HAP-1 (cell line): ENCODE data around the gene SNRPD3.
"Not testable (repeated sequence)": the region's sequence is repeated elsewhere in the genome, so short reads cannot be mapped to it uniquely, and the experiment has no call there.

Experiments used
- DNase-seq, 2 experiments: peaks; one replicate each; pipeline ENCODE4 v3.0.0-alpha.2; 2016 to 2020; ENCODE audit warnings: low spot score in 2 of 2
- H3K27me3 ChIP-seq: fragments of 250-450 bp; sonication (Bioruptor Pico); 2 replicates; pipeline ENCODE4 v1.5.1; 2020; ENCODE audit warnings: low read depth, mild to moderate bottlenecking, moderate library complexity
- H3K36me3 ChIP-seq: fragments of 250-450 bp; sonication (Bioruptor Pico); replicated peaks from 2 replicates; pipeline ENCODE4 v1.5.1; 2020; ENCODE audit warnings: mild to moderate bottlenecking
- H3K4me1 ChIP-seq: fragments of 250-450 bp; sonication (Bioruptor Pico); 2 replicates; pipeline ENCODE4 v1.5.1; 2020; ENCODE audit warnings: mild to moderate bottlenecking
- H3K4me3 ChIP-seq: fragments of 250-450 bp; sonication (Bioruptor Pico); 2 replicates; pipeline ENCODE4 v1.5.1; 2020; ENCODE audit warnings: mild to moderate bottlenecking, moderate library complexity
- H3K9me3 ChIP-seq: fragments of 250-450 bp; sonication (Bioruptor Pico); 2 replicates; pipeline ENCODE4 v1.5.1; 2020; ENCODE audit warnings: mild to moderate bottlenecking, moderate library complexity
- in situ Hi-C: fragments of 300-500 bp; cut with MboI; formaldehyde crosslinking; loops from 3 replicates; pipeline ENCODE4 v1.14.3; 2020; ENCODE audit warnings: low sequenced_read_pairs, inconsistent platforms, mixed read lengths

The SNRPD3 gene

GRCh38 chr22:24593836-24594568 lies 38.2 kb downstream of the SNRPD3 start:
- no peaks in the 10 kb centered on the region for H3K27me3 ChIP-seq
- peaks cover 4% of the 10 kb centered on the region for H3K4me1 ChIP-seq
- no peak for DNase-seq
- in situ Hi-C loops = no loop called here
- H3K9me3 ChIP-seq = no peaks in the 10 kb centered on the region
- no peaks in the 10 kb centered on the region for H3K36me3 ChIP-seq
- no peak overlapping the region for H3K4me3 ChIP-seq

- H3K36me3 ChIP-seq = no peaks in the 10 kb centered on the region
- in situ Hi-C loops = no loop called here
Measured at GRCh38 chr22:24594569-24595120, 38.8 kb downstream of the SNRPD3 start.

DNA sequence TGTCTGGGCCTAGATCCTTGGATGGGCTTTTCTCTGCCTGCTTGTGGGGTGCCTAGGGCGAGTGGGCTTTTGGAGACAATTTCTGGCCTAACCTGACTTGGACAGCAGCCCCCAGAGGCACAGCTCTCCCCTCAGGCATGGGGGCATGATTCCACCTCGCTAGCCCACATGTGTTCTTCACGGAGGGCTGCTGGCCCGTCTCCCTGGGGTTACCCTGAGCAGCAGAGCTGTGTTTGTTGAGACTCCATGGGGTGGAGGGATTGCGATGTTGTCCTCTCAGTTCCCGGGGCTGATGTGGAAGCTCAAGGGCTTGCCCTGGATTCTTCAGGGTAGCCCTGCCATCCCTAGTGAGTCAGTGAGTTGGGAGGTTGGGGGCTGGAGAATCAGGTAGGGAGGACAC lies 39.4 kb downstream of the SNRPD3 start:
- no peaks in the 10 kb centered on the region for H3K36me3 ChIP-seq
- H3K4me3 ChIP-seq = no peak overlapping the region
- DNase-seq = no peak
- H3K4me1 ChIP-seq = peaks cover 4% of the 10 kb centered on the region
- no peaks in the 10 kb centered on the region for H3K9me3 ChIP-seq
- H3K27me3 ChIP-seq = no peaks in the 10 kb centered on the region
- in situ Hi-C loops = no loop called here

More at GRCh38 chr22:24594569-24595120, 38.8 kb downstream of the SNRPD3 start:
- Histone ChIP-seq H3K27me3 (no peaks in the 10 kb centered on the region), H3K4me3 (no peak overlapping the region), H3K4me1 (peaks cover 4% of the 10 kb centered on the region), H3K9me3 (no peaks in the 10 kb centered on the region)
- no peak for DNase-seq

DNA sequence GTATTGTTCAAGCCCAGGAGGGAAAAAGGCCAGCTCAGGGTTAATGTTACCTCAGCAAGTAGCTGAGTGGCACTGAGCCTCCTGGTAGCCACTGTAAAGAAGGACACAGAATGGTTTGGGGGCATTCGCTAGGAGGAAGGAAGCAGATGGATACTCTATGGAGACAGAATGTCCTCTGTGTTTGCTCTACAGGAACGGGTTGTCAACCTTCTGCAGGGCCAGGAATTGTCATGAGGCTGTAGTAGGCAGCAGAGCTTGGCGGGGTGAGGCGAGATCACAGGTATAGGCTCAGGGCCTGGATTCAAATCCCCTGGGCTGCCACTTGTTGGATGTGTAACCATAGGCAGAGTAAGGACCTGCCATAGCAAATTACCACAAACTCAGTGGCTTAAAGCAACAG lies 40.1 kb downstream of the SNRPD3 start:
- Histone ChIP-seq H3K4me1 (peaks cover 4% of the 10 kb centered on the region), H3K9me3 (no peaks in the 10 kb centered on the region), H3K36me3 (no peaks in the 10 kb centered on the region), H3K27me3 (no peaks in the 10 kb centered on the region), H3K4me3 (no peak overlapping the region)
- in situ Hi-C loops = no loop called here
- no peak for DNase-seq

- H3K36me3 ChIP-seq, H3K4me3 ChIP-seq, in situ Hi-C loops, H3K4me1 ChIP-seq, H3K27me3 ChIP-seq, H3K9me3 ChIP-seq, DNase-seq: not testable (repeated sequence)
Measured at GRCh38 chr22:24597076-24597475, 41.3 kb downstream of the SNRPD3 start.

DNA sequence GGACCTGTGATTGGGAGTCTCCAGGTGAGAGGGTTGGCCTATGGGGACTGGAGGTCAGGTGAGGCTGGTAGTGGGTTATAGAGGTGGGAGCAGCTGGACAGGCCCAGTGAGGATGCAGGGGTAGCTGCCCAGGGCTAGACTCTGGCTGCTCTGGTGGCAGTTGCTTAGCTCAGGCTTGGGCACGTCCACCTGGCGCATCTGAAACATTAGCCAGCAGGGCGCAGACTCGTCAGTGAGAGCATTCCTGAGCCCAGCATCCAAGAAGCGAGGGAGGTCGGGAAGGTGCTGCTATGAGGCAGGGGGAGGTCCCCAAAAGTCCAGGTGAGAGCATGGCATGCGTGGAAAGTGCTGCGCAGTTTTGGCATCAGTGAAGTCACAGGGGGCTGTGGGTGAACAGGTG lies 43.7 kb downstream of the SNRPD3 start:
- Histone ChIP-seq H3K36me3 (no peaks in the 10 kb centered on the region), H3K9me3 (no peaks in the 10 kb centered on the region), H3K27me3 (no peaks in the 10 kb centered on the region), H3K4me1 (peaks cover 8% of the 10 kb centered on the region), H3K4me3 (no peak overlapping the region)
- DNase-seq = no peak
- in situ Hi-C loops = no loop called here

GRCh38 chr22:24599958-24600715 lies 44.3 kb downstream of the SNRPD3 start:
- DNase-seq, H3K4me3 ChIP-seq, H3K9me3 ChIP-seq, in situ Hi-C loops, H3K4me1 ChIP-seq, H3K27me3 ChIP-seq, H3K36me3 ChIP-seq: not testable (repeated sequence)

DNA sequence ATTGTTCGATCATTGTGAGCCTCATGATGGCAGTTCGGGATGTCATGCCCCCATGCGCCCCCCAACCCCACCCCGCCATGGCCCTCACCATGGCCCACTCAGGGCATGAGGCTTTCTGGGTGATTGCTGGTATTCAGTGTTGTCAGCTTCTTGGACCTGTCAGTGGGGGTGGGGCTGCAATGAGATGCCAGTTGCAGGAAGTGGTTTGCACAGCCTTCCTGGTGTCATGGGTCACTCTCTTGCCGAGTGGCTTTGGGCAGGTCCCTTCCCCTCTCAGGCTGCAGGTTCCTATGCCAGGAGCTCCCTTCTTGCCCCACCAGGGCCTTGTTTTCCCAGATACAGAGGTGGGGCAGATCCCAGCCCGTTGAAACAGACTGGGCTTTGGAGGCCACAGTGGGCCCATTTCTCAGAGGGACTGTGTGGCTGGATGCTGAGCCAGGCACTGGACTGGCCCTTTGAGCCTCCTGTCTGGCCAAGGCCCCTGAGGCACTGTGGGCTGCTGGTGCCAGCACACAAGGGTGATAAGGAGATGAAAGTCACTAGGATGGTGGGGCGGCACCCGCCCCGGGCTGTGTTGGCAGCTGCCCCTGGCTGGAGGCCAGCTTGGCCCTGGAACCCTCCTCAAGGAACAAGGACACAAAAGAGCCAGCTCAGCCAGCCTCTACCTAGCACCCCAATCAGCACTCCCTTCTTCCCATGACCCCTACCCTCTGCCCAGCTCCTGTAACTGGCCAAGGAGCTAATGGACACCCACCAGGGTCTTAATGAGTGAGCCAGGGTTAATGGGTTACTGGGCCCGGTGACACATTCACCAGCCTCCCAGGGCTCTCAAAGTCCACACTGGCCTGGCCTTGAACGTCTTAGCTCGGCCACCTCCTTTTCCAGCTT lies 45.7 kb downstream of the SNRPD3 start:
- H3K27me3 ChIP-seq = no peaks in the 10 kb centered on the region
- H3K4me1 ChIP-seq = peaks cover 8% of the 10 kb centered on the region
- DNase-seq = no peak
- H3K4me3 ChIP-seq = no peak overlapping the region
- in situ Hi-C loops = no loop called here
- H3K36me3 ChIP-seq = no peaks in the 10 kb centered on the region
- H3K9me3 ChIP-seq = no peaks in the 10 kb centered on the region

- in situ Hi-C loops, H3K9me3 ChIP-seq, DNase-seq, H3K36me3 ChIP-seq, H3K4me3 ChIP-seq, H3K4me1 ChIP-seq, H3K27me3 ChIP-seq: not testable (repeated sequence)
Measured at GRCh38 chr22:24602105-24602749, 46.4 kb downstream of the SNRPD3 start.

- peak in 1 of 2 experiments; percentile 68 for DNase-seq
- H3K27me3 ChIP-seq, H3K9me3 ChIP-seq, in situ Hi-C loops, H3K36me3 ChIP-seq, H3K4me1 ChIP-seq: not testable (repeated sequence)
- peak within 1 kb of the TSS; percentile 23 for H3K4me3 ChIP-seq
Measured at GRCh38 chr22:24602847-24603769, 47.3 kb downstream of the SNRPD3 start, which contains the start of gene GGT1. Gene GGT1, plus strand, starts transcription at chr22:24603193. Its CDS starts 7,889 bp downstream, at chr22:24611082.

DNA sequence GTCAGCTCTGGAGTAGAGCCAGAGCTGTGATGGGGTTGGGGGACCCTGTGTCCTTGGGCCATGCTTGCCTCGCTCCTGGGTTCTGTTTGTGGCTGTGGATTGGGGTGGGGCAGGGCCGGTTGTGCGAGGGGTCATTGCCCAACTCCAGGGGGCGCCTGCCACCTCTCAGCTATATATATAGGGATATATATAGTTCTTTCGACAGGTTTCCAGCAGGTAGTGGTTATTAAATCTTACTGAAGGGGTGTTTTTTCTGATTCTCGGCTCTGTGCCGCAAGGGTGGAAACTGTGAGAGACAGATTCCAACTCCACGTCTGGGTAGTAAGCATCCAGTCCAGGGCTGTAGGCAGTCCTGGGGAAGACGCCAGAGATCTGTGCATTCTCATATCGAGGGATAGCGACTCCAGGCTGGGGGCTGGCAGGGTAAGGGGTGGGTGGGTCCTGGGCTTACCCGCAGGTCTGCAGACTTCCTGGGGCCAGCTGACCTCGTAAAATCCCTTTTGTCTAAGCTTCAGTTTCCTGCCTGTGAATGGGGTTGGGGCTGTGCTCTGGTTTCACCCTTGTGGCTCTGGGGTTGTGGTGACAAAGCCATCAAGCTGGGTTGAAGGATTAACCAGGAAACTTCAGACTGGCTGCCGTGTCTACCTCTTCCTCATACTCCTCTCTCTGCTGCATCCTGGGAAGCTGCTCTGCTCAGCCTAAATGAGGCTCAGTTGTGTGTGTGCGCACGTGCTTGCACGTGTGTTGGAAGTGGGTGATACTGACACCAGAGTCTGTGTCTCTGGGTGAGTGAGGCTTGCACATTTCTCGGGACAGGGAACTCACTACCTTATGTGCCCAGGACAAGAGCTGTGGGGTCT lies 48.2 kb downstream of the SNRPD3 start:
- H3K4me3 ChIP-seq = peak overlapping the region; percentile 23
- H3K4me1 ChIP-seq, H3K27me3 ChIP-seq, in situ Hi-C loops, H3K36me3 ChIP-seq, H3K9me3 ChIP-seq: not testable (repeated sequence)
- DNase-seq = peak; percentile 66 to 77

DNA sequence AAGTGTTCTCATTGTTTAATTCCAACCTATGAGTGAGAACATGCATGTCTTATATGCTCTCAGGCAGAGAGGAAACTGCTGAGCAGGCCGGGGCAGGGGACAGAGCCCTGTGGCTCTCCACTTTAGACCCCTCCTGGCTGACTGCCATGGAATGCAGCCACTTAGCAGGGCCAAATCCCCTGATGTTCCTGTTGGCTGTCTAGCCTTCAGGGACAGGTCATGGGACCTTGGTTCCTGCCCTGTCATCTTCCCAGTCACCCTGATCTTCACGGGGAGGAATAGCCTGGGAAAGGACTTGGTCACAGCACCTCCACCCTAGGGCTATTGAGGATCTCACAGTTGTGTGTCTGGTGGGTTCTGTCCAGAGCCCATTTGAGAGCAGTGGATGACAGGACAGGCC lies 50.5 kb downstream of the SNRPD3 start:
- peak in 1 of 2 experiments; percentile 55 for DNase-seq
- H3K36me3 ChIP-seq, H3K4me1 ChIP-seq, in situ Hi-C loops, H3K27me3 ChIP-seq, H3K9me3 ChIP-seq, H3K4me3 ChIP-seq: not testable (repeated sequence)
